ENCODE measurements around the gene DBX2. TPM values are rescaled to one million over a fixed set of nuclear protein-coding genes. Genes with fewer than 3 reads are reported as not detected.
"Not testable (repeated sequence)": the region's sequence is repeated elsewhere in the genome, so short reads cannot be mapped to it uniquely, and the experiment has no call there.

Gene DBX2
- total RNA-seq, 4 donors from 2014 or later: not detected

DNA sequence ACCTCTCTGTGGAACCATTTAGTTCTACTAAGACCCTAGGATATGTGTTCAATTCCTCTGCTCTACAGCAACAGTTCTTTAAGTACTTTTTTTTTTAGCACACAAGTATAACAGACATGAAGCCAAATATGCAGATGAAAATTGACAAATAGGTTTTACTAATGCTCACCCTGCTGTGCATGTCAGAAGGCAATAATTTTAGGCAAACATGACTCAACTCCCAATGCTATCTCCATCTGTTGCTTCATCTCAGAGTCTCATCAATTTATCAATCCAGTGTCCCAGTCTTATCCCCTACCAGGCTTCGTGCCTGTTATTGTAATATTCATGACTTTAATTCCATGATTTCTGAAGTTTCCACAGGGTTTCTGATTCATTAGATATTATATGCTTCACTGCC is 57.7 kb downstream of the DBX2 start:
- Histone ChIP-seq H3K4me1 (no peaks in the 10 kb centered on the region), H3K27ac (no peak overlapping the region), H3K9me3 (no peaks in the 10 kb centered on the region), H3K27me3 (no peaks in the 10 kb centered on the region), H3K4me3 (no peak overlapping the region), H3K36me3 (no peaks in the 10 kb centered on the region)
- 71 to 80% methylated on average over 1 of the region's 1 CpG for WGBS, 2 donors (ENCODE audit: low coverage in 1 of 2)
- ATAC-seq: no peak
- TF ChIP-seq, protein P1, sequence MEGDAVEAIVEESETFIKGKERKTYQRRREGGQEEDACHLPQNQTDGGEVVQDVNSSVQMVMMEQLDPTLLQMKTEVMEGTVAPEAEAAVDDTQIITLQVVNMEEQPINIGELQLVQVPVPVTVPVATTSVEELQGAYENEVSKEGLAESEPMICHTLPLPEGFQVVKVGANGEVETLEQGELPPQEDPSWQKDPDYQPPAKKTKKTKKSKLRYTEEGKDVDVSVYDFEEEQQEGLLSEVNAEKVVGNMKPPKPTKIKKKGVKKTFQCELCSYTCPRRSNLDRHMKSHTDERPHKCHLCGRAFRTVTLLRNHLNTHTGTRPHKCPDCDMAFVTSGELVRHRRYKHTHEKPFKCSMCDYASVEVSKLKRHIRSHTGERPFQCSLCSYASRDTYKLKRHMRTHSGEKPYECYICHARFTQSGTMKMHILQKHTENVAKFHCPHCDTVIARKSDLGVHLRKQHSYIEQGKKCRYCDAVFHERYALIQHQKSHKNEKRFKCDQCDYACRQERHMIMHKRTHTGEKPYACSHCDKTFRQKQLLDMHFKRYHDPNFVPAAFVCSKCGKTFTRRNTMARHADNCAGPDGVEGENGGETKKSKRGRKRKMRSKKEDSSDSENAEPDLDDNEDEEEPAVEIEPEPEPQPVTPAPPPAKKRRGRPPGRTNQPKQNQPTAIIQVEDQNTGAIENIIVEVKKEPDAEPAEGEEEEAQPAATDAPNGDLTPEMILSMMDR (IDR thresholded peaks at IDR 0.05): no peak
- TF ChIP-seq POLR2AphosphoS5 (IDR thresholded peaks at IDR 0.05) (no peak), EP300 (IDR thresholded peaks at IDR 0.05) (no peak), POLR2A (IDR thresholded peaks at IDR 0.05) (no peak)

DNA sequence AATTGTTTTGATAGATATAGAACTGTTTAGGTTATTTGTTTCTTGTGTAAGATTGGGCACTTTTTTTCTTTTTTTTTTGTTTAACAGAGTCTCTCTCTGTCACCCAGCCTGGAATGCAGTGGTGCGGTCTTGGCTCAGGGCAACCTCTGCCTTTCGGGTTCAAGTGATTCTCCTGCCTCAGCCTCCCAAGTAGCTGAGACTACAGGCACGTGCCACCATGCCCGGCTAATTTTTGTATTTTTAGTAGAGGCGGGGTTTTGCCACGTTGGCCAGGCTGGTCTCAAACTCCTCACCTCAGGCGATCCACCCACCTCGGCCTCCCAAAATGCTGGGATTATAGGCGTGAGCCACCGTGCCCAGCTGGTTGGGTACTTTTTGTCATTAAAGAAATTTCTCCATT is 66.0 kb downstream of the DBX2 start:
- not testable (repeated sequence) for H3K36me3 ChIP-seq, H3K4me3 ChIP-seq, ATAC-seq, H3K27ac ChIP-seq, H3K27me3 ChIP-seq, H3K9me3 ChIP-seq, H3K4me1 ChIP-seq
- 93 to 94% methylated on average over 10 of the region's 10 CpGs for WGBS, 2 donors (ENCODE audit: low coverage in 1 of 2)

DNA sequence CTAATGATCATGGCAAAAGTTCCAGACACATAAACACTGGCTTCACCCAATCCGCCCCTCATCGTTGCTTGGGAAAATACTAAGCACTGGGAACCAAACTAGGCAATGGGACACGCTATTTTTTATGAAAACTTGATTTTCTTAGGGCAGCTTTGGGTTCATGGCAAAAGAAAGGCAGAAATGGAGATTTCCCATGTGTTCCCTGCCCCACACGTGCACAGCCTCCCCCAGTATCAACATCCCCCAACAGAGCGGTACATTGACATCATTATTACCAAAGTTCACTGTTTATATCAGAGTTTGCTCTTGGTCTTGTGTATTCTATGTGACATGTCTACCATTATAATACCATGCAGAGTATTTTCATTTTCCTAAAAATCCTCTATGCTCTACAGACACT is 71.0 kb downstream of the DBX2 start:
- TF ChIP-seq POLR2AphosphoS5 (IDR thresholded peaks at IDR 0.05): no peak
- TF ChIP-seq EP300 (IDR thresholded peaks at IDR 0.05): no peak
- TF ChIP-seq POLR2A (IDR thresholded peaks at IDR 0.05): no peak
- TF ChIP-seq, protein P1 (IDR thresholded peaks at IDR 0.05): no peak
- Histone ChIP-seq H3K27ac (no peak overlapping the region), H3K4me3 (no peak overlapping the region), H3K9me3 (no peaks in the 10 kb centered on the region), H3K27me3 (no peaks in the 10 kb centered on the region), H3K4me1 (no peaks in the 10 kb centered on the region), H3K36me3 (no peaks in the 10 kb centered on the region)
- WGBS, 2 donors (ENCODE audit: low coverage in 1 of 2): 77 to 81% methylated on average over 5 of the region's 5 CpGs
- no peak for ATAC-seq

DNA sequence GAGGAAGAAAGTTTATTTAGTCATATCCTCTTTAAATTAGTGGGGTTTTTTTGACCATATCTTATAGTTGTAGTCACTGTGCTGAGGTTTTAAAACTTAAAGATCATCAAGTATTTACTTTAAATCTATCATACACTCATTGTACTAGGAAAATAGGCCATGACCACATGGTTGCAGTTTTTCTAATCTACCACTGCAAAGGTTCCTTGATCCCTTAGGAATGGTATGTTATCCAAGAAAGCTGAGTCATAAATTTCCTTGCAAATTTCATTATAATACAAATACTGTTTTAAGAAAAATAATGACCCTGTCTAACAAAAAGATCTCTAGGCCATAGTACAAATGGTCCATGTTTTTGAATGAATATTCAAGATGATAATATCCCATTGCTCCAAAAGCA is 74.7 kb downstream of the DBX2 start:
- Histone ChIP-seq H3K36me3 (no peaks in the 10 kb centered on the region), H3K4me1 (no peaks in the 10 kb centered on the region), H3K27ac (no peak overlapping the region), H3K9me3 (no peaks in the 10 kb centered on the region), H3K4me3 (no peak overlapping the region), H3K27me3 (no peaks in the 10 kb centered on the region)
- TF ChIP-seq EP300 (IDR thresholded peaks at IDR 0.05): no peak
- TF ChIP-seq POLR2AphosphoS5 (IDR thresholded peaks at IDR 0.05): no peak
- TF ChIP-seq, protein P1 (IDR thresholded peaks at IDR 0.05): no peak
- TF ChIP-seq POLR2A (IDR thresholded peaks at IDR 0.05): no peak
- no peak for ATAC-seq

DNA sequence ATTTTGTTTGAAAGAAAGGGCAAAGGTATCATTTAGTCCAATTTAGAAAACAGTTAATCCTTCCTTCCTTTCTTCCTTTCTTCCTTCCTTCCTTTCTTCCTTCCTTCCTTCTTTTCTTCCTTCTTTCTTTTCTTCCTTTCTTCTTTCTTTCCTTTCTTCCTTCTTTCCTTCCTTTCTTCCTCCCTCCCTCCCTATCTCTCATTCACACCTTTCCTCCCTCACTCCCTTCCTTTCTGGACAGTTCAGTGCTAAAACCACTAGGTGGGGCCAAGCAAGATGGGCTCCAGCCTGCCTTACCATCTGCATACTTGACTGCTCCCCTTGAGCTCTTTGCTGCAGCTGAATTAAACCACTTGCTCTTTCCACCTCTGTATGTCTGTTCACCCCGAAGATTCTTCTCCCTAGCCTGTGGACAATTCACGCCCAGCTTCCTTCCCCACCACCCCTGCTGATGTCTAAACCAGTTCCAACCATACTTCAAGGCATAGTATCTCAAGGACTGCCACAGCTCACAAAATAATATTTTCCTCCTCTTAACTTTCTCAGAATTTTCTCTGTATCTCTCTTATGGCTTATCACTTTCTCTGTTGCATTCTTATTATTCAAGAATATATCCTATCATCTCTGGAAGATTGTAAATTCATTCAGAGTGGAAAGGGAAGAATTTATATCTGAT is 78.0 kb downstream of the DBX2 start:
- no peak for ATAC-seq
- TF ChIP-seq, protein P1 (IDR thresholded peaks at IDR 0.05): no peak
- TF ChIP-seq POLR2AphosphoS5 (IDR thresholded peaks at IDR 0.05) (no peak), EP300 (IDR thresholded peaks at IDR 0.05) (no peak), POLR2A (IDR thresholded peaks at IDR 0.05) (no peak)
- Histone ChIP-seq H3K36me3 (no peaks in the 10 kb centered on the region), H3K27ac (no peak overlapping the region), H3K9me3 (no peaks in the 10 kb centered on the region), H3K4me3 (no peak overlapping the region), H3K4me1 (no peaks in the 10 kb centered on the region), H3K27me3 (no peaks in the 10 kb centered on the region)
- WGBS, 2 donors (ENCODE audit: low coverage in 1 of 2): 20% methylated on average over 2 of the region's 2 CpGs
